HK-2 (cell line): ENCODE results near the gene GFM2.
"Not testable (repeated sequence)": the region's sequence is repeated elsewhere in the genome, so short reads cannot be mapped to it uniquely, and the experiment has no call there.

Experiments used
- DNase-seq: peaks from one replicate; pipeline ENCODE4 v3.0.0-alpha.2; 2018; ENCODE audit not compliant: unreplicated experiment

The GFM2 gene

DNA sequence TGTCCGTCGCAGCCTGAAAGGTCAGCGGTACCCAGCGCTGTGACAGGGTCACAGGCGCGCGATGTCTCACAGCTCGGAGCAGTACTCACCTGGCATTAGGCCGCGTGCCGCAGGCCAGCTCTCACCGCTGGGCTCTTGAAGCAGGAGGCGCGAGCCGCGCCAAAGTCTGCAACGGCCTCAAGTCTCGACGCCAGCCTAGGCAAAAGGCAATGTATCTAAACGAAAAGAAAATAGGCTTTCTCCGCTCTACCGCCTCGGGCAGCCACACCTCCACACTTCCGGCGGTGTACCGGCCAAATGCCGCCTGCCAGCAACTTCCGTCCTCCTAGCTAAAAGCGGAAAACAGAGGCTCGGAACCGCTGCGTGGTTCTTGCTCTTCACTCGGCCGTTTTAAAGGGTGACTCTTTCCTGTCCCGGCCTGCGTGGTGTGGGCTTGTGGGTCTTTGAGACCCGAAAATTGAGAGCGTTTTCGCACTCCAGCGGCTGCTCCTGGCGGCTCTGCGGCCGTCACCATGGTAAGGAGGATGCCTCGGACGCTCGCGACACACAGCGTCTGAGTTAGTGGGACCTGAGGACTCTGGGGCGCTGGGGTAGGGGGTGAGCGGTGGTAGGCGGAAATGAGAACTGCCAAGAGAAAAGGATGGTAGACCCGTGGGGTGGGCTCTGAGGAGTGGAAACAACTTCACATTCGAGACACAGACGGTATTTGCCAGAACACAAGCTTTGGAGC is at the start of gene GFM2, which contains the start of gene NSA2:
TSS of gene GFM2 (minus strand) at position 269 of the 730 bp plus-strand sequence. CDS start 3,375 bp downstream, outside the sequence.
TSS of gene NSA2 (plus strand) at position 401 of the 730 bp plus-strand sequence. CDS start at position 513, 112 bp downstream.
- peak; percentile 80 for DNase-seq

GRCh38 chr5:74810915-74811314 is 44.0 kb upstream of the GFM2 start:
- peak; percentile 3 for DNase-seq

DNA sequence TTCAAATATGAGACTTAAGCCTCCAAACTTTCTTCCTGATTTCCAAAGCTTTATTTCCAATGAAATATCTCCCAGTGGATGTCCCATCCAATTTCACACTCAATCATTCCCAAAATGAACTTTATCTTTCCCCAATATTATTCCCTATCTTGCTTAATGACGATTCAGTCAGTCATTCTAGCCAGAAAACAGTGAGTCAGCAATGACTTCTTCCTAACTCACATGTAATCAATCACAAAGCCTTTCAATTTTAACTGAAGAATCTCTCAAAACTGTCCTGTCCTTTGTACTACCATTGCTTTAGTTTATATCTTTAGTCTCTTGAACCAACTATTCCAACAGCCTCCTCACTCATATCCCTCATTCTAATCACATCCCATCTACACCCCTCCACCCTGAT is 35.0 kb upstream of the GFM2 start:
- no peak for DNase-seq

DNA sequence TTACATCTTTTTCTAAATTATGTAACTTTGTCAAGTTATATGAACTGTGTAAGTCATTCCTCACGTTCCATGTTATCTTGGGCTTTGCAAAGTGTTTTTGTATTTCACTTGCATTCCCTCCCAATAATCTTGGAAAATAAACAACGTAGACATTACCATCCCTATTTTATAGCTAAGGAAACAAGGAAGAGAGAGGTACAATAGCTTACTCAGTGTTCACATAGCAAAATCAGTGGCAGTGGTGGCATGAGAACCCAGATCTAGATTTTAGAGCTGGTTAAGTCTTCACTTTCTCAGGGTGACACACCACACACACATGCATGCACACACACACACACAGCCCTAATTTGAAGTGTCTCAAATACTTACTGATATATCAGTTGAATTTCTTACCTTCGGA is 34.3 kb upstream of the GFM2 start:
- DNase-seq = no peak

GRCh38 chr5:74798977-74799911 is 32.3 kb upstream of the GFM2 start:
- DNase-seq = peak; percentile 29

GRCh38 chr5:74791669-74792068 is 24.8 kb upstream of the GFM2 start:
- DNase-seq = not testable (repeated sequence)

DNA sequence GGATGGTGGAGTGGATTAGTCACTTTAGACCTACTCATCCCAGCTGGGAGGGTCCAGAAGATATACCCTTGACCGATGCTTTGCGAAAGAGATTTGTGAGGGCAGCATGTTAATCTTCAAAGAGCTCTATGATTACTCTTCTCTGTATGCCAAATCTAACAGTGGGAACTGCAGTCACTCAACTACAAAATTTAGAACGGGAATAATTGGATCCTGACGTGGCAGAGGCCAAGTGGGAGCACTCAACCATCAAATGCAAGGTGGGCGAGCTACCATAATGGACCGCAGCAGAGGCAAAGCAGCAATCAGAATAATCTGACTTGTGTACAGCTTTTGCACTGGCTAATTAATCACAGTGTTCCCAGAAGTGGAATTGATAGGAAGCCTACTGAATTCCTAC is 20.5 kb upstream of the GFM2 start:
- DNase-seq = no peak

DNA sequence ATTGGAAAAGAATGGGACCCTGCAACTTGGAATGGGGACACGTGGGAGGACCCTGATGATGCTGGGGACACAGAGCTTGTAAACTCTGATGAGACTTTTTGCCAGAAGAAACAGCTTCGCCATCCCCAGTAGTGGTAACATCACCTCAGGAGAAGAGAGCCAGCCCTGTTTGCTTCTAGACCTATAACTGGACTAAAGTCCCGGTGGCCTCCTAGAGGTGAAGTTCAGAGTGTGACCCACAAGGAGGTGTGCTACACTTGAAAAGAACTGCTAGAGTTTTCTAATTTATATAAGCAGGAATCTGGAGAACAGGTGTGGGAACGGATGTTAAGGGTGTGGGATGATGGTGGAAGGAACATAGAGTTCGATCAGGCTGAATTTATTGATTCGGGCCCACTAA is 19.9 kb upstream of the GFM2 start:
- DNase-seq = no peak

DNA sequence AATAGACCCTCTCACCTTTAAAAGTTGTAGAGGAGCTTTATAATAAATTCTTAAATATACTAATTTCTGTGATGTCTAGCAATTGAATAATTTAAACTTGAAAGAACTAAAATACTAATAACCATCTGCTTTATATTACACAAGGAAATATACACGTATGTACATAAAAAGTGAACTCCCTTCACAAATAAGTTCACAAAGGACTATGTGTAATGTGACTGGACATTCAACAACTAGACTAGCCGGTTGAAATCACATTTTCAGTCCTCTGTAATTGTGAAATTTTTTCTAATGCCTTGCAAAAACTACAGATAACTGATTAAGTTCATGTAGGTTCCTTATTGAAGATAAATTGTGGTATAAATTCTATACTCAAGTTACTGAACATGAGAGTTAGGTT is 11.7 kb upstream of the GFM2 start:
- DNase-seq = no peak

GRCh38 chr5:74772359-74772758 is 5.4 kb upstream of the GFM2 start:
- no peak for DNase-seq

GRCh38 chr5:74767579-74767913 is 629 bp upstream of the GFM2 start:
- DNase-seq = peak; percentile 5

- no peak for DNase-seq
These were observed 484 bp downstream of the GFM2 start for GRCh38 chr5:74766418-74766848.

- no peak for DNase-seq
These were observed 988 bp downstream of the GFM2 start for GRCh38 chr5:74765929-74766328.

DNA sequence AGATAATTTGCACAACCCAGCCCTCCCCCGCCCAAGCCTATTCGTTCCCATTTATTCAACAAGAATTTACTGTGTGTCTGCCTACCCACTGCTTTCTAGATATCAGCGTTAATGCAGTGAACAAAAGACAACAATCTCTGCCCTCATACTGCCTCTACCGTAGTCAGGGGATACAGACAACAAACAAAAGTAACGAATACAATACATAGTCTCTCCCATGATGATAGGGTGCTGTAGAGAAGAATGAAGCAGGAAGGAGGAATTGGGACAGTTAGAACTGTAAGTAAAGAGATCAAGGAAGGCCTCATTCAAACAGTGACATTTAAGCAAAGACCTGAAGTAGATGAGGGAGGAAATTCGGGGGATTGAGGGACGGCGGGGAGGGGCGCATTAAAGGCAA is 1.7 kb downstream of the GFM2 start:
- no peak for DNase-seq

GRCh38 chr5:74763504-74763903 is 3.4 kb downstream of the GFM2 start:
- DNase-seq = no peak

- DNase-seq = peak; percentile 30
These were observed 4.3 kb downstream of the GFM2 start for GRCh38 chr5:74762599-74762998.

DNA sequence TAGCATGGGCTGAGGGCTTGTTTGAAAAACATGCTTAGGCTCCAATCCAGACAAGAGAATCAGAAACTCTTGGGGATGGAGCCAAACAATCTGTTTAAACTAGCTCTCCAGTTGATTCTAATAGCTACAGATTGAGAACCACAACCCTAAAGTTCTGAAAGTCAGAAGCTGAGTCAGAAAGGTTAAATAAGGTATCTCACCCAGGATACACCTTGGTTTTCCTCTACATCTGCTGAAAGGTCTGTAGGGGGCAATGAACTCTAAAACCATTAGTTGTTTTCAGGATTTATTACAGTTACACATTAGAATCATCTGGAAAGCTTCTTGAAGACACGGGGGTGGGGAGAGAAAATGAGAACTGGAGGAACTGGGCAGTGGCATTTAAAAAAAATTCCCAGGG is 5.7 kb downstream of the GFM2 start:
- no peak for DNase-seq

GRCh38 chr5:74748742-74749141 is 18.2 kb downstream of the GFM2 start:
- not testable (repeated sequence) for DNase-seq

DNA sequence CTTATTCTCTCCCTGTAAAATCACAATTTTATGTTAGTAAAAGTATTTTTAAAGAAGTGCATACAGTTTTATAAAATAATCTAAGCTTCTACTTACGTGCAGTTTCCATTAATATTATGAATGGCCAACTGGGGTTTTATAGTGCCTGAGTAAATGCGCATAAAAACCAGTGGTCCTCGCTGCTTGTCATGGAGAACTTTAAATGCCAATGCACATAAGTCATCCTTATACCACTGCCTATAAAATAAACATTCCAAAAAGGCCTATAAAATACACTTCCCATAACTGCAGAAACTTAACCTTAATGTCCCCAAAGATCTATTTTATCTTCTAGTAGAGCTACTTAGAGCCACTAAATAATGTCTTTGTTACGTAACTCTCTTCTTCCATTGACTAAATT is 28.5 kb downstream of the GFM2 start:
- no peak for DNase-seq

DNA sequence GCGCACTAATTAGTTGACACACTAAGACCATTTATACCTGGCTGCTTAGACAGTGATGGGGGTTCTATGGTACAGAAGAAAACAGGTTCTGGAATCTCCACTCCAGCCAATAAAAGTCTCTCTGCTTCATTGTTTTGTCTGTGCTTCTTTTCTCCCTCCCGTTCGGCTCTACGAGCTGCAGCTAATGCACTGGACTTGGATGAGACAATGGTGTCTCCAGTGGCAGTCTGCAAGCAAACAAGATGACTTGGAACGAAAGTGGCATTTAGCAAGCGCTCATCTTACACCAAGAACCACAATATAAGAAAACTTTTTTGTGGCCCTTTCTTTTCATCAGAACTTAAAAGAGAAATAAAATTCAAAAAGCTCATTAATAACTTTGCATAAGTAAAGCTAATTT is 30.2 kb downstream of the GFM2 start:
- DNase-seq = no peak

GRCh38 chr5:74725331-74725730 is 41.6 kb downstream of the GFM2 start:
- no peak for DNase-seq

DNA sequence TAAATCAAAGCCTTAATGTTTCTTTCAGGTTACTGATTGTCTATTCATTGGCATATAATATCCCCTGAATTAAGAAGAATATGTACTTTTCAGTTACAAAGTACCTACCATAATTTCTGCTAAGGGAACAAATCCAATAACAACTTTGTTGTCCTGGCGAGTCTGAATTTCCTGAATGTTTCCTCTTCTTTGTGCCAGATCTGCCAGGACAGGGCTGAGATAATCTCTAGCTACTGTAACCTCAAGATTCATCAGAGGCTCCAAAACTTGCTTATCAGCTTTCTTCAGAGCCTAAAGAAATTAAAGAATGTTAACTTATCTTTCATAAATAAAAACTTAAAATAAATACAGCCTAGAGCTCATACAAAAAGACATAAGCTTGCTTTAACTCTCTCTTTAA is 44.6 kb downstream of the GFM2 start:
- no peak for DNase-seq

- no peak for DNase-seq
These were observed 49.3 kb downstream of the GFM2 start for GRCh38 chr5:74717596-74717995.
